ENCODE results near the gene PTOV1. TPM values are rescaled to one million over a fixed set of nuclear protein-coding genes. Genes with fewer than 3 reads are reported as not detected.

Gene PTOV1
- total and polyA plus RNA-seq, 2 of the 4 experiments (the other 2 are of a cell fraction) = 34.4 to 107 TPM

- no TSS peak for BruUV-seq (replicated peaks)
- H2BK20ac ChIP-seq (ENCODE audit: low read depth, low read length) = no peak overlapping the region
- in situ Hi-C loops (cut with MboI; ENCODE audit: low sequenced_read_pairs) = no loop called here
- no peak overlapping the region for H3K56ac ChIP-seq (ENCODE audit: extremely low read depth, insufficient read depth, low read length)
- DNase-seq (no peak), ATAC-seq (ENCODE audit: low read depth) (no peak)
- no peak overlapping the region for H4K8ac ChIP-seq (ENCODE audit: low read depth in 2 of 2, low read length in 2 of 2)
- no peaks in the 10 kb centered on the region for H3K4me1 ChIP-seq (ENCODE audit: control insufficient read depth, insufficient read depth, low read length)
- no peak overlapping the region for H2AK9ac ChIP-seq (replicated peaks; ENCODE audit: low read depth, low read length, poor library complexity)
- H3K9me3 ChIP-seq (ENCODE audit: control insufficient read depth, insufficient read depth, low read length) = no peaks in the 10 kb centered on the region
- peaks cover 0 to 19% of the 10 kb centered on the region in 2 experiments; a peak in 2 of 4 replicates for H3K79me1 ChIP-seq (ENCODE audit: low read depth in 1 of 2, low read length in 2 of 2)
- H2AK5ac ChIP-seq (ENCODE audit: low read depth, low read length) = no peak overlapping the region
- no peak overlapping the region for H3K18ac ChIP-seq (ENCODE audit: low read depth, low read length)
- no peak overlapping the region for H4K5ac ChIP-seq (ENCODE audit: low read depth, low read length)
- dilution Hi-C loops (cut with HindIII; ENCODE audit: low sequenced_read_pairs, unreplicated experiment) = no loop called here
- H3K27me3 ChIP-seq (ENCODE audit: control insufficient read depth, insufficient read depth, low read length) = no peaks in the 10 kb centered on the region
- no peak overlapping the region for H3K4me2 ChIP-seq (ENCODE audit: low read depth, low read length)
- H3K14ac ChIP-seq (replicated peaks; ENCODE audit: low read depth, low read length) = no peak overlapping the region
- H3K23ac ChIP-seq (ENCODE audit: low read depth, low read length) = no peak overlapping the region
- POLR2A ChIA-PET (ENCODE audit: unreplicated experiment) = no interaction called here
- H3K9me1 ChIP-seq (ENCODE audit: insufficient read depth, low read length) = peaks cover 6% of the 10 kb centered on the region; the same call in 1 of the 2 replicates
- CTCF ChIA-PET = no interaction called here
- no peak overlapping the region for H2BK15ac ChIP-seq (ENCODE audit: low read depth, low read length)
- TF ChIP-seq NFE2L2 (IDR thresholded peaks at IDR 0.05; ENCODE audit: low read depth, low read length) (no peak), CTCF (conservative IDR thresholded peaks at IDR 0.05; ENCODE audit: low read depth, low read length) (no peak), BHLHE40 (IDR thresholded peaks at IDR 0.05; ENCODE audit: low read depth, low read length) (no peak), USF2 (IDR thresholded peaks at IDR 0.05; ENCODE audit: low read depth, low read length) (no peak)
- intact Hi-C loops (cut with micrococcal nuclease) = no loop called here
- H3K36me3 ChIP-seq (ENCODE audit: control insufficient read depth, insufficient read depth, low read length) = peaks cover 71% of the 10 kb centered on the region
- H3K27ac ChIP-seq (ENCODE audit: insufficient read depth, low read length) = no peak overlapping the region
- H4K91ac ChIP-seq (ENCODE audit: insufficient read depth, low read depth, low read length) = no peak overlapping the region
- H2BK120ac ChIP-seq (ENCODE audit: low read depth, low read length) = no peak overlapping the region
- no peak overlapping the region for H3K9ac ChIP-seq (ENCODE audit: low read depth, low read length)
- H3K4me3 ChIP-seq (ENCODE audit: insufficient read depth, low read depth, low read length) = no peak overlapping the region
- no peak overlapping the region for H2AFZ ChIP-seq (replicated peaks; ENCODE audit: low read length, poor library complexity)
- WGBS, 2 experiments (ENCODE audit: extremely low coverage in 2 of 2, insufficient read length in 1 of 2) = 91% methylated on average over 4 of the region's 9 CpGs; no CpG with 5 or more reads in 1 of the 2 experiments
- no peak overlapping the region for H3K4ac ChIP-seq (ENCODE audit: low read depth, low read length)
- H4K20me1 ChIP-seq (ENCODE audit: insufficient read depth, low read length) = peaks cover 8% of the 10 kb centered on the region
- H2BK5ac ChIP-seq (ENCODE audit: low read depth, low read length, poor library complexity, severe bottlenecking) = no peak overlapping the region
Measured at GRCh38 chr19:49832556-49832955, 18.4 kb upstream of the PTOV1 start.
